ENCODE data around the gene NTRK3. TPM values are rescaled to one million over a fixed set of nuclear protein-coding genes. Genes with fewer than 3 reads are reported as not detected.

NTRK3 gene
- total and polyA plus RNA-seq, 2 of the 13 experiments (the other 11 are each of a cell fraction or from before 2014, with no cell fraction given): not detected

DNA sequence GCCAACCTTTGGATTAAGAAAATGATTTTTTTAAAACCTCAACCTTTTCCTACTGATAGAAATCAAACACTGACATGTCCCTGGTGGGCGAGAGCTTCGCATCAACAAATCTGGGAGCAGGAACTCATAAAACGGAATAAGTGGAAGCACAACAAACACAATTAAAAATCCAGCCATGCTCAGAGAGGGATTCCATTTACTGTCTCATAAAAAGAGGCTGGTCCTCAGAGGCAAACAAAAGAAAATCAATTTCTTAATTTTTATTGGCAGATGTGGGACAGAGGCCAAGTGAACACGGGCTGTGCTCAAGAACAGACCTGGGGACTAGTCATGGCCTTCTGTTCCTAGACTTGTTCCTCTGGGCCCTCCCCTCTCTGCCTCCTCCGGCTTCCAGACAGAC is 214.5 kb downstream of the NTRK3 start:
- BruUV-seq (replicated peaks): no TSS peak
- Histone ChIP-seq H3K27ac (ENCODE audit: extremely low read length, insufficient read depth, low read length) (no peak overlapping the region), H3K27me3 (ENCODE audit: control insufficient read depth in 1 of 2, insufficient read depth in 2 of 2, low read length in 2 of 2) (no peaks in the 10 kb centered on the region), H3K4me2 (ENCODE audit: low read depth, low read length) (no peak overlapping the region), H3K4me1 (ENCODE audit: insufficient read depth, low read length) (no peaks in the 10 kb centered on the region), H3K36me3 (replicated peaks in 1 of 2; ENCODE audit: control insufficient read depth in 1 of 2, insufficient read depth in 2 of 2, low read length in 2 of 2) (no peaks in the 10 kb centered on the region), H3K79me2 (ENCODE audit: insufficient read depth, low read length) (no peaks in the 10 kb centered on the region), H3K4me3 (replicated peaks in 1 of 3; ENCODE audit: insufficient read depth in 1 of 3, low read depth in 2 of 3, low read length in 3 of 3) (no peak overlapping the region), H2AFZ (ENCODE audit: low read length) (no peak overlapping the region), H3K9ac (ENCODE audit: insufficient read depth, low read depth, low read length) (no peak overlapping the region), H3K9me3 (ENCODE audit: low read length) (no peaks in the 10 kb centered on the region), H4K20me1 (ENCODE audit: insufficient read depth, low read length) (no peaks in the 10 kb centered on the region)
- intact Hi-C loops (cut with micrococcal nuclease; ENCODE audit: unreplicated experiment) (no loop called here), in situ Hi-C loops (cut with HindIII; ENCODE audit: extremely low pct_ligation_motif_present, low pct_unique_long_range_greater_than_20kb) (no loop called here)
- POLR2A ChIA-PET: no interaction called here
- DNase-seq (ENCODE audit: low spot score) (no peak), FAIRE-seq (no peak), ATAC-seq (no peak)
- CTCF ChIA-PET (ENCODE audit: low intra/inter-chr PET ratio, low total read pairs): no interaction called here
- 28% methylated on average over 4 of the region's 5 CpGs for WGBS (ENCODE audit: low lambda C conversion rate)
- TF ChIP-seq SIX4 (CRISPR knock-in tag; IDR thresholded peaks at IDR 0.05): no peak
- no peak for TF ChIP-seq CCDC6 (CRISPR knock-in tag; IDR thresholded peaks at IDR 0.05)
- no peak for TF ChIP-seq ATF3 (CRISPR knock-in tag; IDR thresholded peaks at IDR 0.05)
- TF ChIP-seq PCBP1 (IDR thresholded peaks at IDR 0.05; ENCODE audit: borderline replicate concordance, low read depth, low read length): no peak
- no peak for TF ChIP-seq KLF16 (CRISPR knock-in tag; IDR thresholded peaks at IDR 0.05)
- TF ChIP-seq ELF1 (CRISPR knock-in tag; IDR thresholded peaks at IDR 0.05): no peak
- TF ChIP-seq PCBP2 (optimal IDR thresholded peaks at IDR 0.05; ENCODE audit: low read depth, low read length, poor library complexity, severe bottlenecking): no peak
- TF ChIP-seq, protein P1, sequence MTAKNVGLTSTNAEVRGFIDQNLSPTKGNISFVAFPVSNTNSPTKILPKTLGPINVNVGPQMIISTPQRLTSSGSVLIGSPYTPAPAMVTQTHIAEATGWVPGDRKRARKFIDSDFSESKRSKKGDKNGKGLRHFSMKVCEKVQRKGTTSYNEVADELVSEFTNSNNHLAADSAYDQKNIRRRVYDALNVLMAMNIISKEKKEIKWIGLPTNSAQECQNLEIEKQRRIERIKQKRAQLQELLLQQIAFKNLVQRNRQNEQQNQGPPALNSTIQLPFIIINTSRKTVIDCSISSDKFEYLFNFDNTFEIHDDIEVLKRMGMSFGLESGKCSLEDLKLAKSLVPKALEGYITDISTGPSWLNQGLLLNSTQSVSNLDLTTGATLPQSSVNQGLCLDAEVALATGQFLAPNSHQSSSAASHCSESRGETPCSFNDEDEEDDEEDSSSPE (CRISPR knock-in tag; IDR thresholded peaks at IDR 0.05): no peak
- TF ChIP-seq SRSF9 (IDR thresholded peaks at IDR 0.05; ENCODE audit: borderline replicate concordance, insufficient read depth, low read depth, low read length, poor library complexity, severe bottlenecking): no peak
- no peak for TF ChIP-seq MEIS2 (CRISPR knock-in tag; IDR thresholded peaks at IDR 0.05)
- no peak for TF ChIP-seq FLYWCH1 (CRISPR knock-in tag; IDR thresholded peaks at IDR 0.05)
- no peak for TF ChIP-seq MXI1 (IDR thresholded peaks at IDR 0.05; ENCODE audit: borderline replicate concordance, low read depth, low read length)
- TF ChIP-seq SP4 (CRISPR knock-in tag; IDR thresholded peaks at IDR 0.05): no peak
- no peak for TF ChIP-seq ZBTB44 (CRISPR knock-in tag; IDR thresholded peaks at IDR 0.05)
- TF ChIP-seq YEATS4 (CRISPR knock-in tag; IDR thresholded peaks at IDR 0.05; ENCODE audit: borderline replicate concordance): no peak
